Stimulated activated CD4-positive, alpha-beta T cell treated with anti-CD3 and anti-CD28 coated beads, Interleukin-1b, Interleukin-23, amount 100 ng/mL, for 4 hours (primary cell): ENCODE measurements around the gene PANX1.
"Not testable (repeated sequence)": the region's sequence is repeated elsewhere in the genome, so short reads cannot be mapped to it uniquely, and the experiment has no call there.

ENCODE experiments used
- DNase-seq, 2 donors: peaks; one replicate each; pipeline ENCODE4 v3.0.0-alpha.2; 2020; ENCODE audit warnings: low read depth in 2 of 2

Gene PANX1

GRCh38 chr11:94128746-94129511 is at the start of gene PANX1:
Gene PANX1, plus strand, starts transcription at chr11:94128841. Its CDS starts 472 bp downstream, at chr11:94129313.
- peak; percentile 51 to 63 for DNase-seq

GRCh38 chr11:94084164-94084563 is 44.5 kb upstream of the PANX1 start:
- DNase-seq: no peak

GRCh38 chr11:94088906-94089305 is 39.7 kb upstream of the PANX1 start:
- DNase-seq: no peak

- DNase-seq: no peak
Observed at GRCh38 chr11:94089341-94089740, 39.3 kb upstream of the PANX1 start.

GRCh38 chr11:94090401-94090800 is 38.2 kb upstream of the PANX1 start:
- no peak for DNase-seq

- DNase-seq: no peak
Observed at GRCh38 chr11:94091091-94091490, 37.5 kb upstream of the PANX1 start.

- DNase-seq: no peak
Observed at GRCh38 chr11:94100253-94100652, 28.4 kb upstream of the PANX1 start.

- DNase-seq: no peak
Observed at GRCh38 chr11:94103471-94103870, 25.2 kb upstream of the PANX1 start.

- DNase-seq: no peak
Observed at GRCh38 chr11:94104734-94105133, 23.9 kb upstream of the PANX1 start.

- DNase-seq: no peak
Observed at GRCh38 chr11:94106716-94107115, 21.9 kb upstream of the PANX1 start.

GRCh38 chr11:94107363-94107762 is 21.3 kb upstream of the PANX1 start:
- DNase-seq: no peak

GRCh38 chr11:94111241-94111640 is 17.4 kb upstream of the PANX1 start:
- no peak for DNase-seq

GRCh38 chr11:94111660-94112059 is 17.0 kb upstream of the PANX1 start:
- no peak for DNase-seq

- no peak for DNase-seq
Observed at GRCh38 chr11:94112206-94112953, 16.3 kb upstream of the PANX1 start.

GRCh38 chr11:94117197-94117574 is 11.5 kb upstream of the PANX1 start:
- no peak for DNase-seq

GRCh38 chr11:94117871-94118270 is 10.8 kb upstream of the PANX1 start:
- DNase-seq: no peak

GRCh38 chr11:94119676-94120075 is 9.0 kb upstream of the PANX1 start:
- DNase-seq: not testable (repeated sequence)

GRCh38 chr11:94120516-94120915 is 8.1 kb upstream of the PANX1 start:
- not testable (repeated sequence) for DNase-seq

GRCh38 chr11:94120946-94121345 is 7.7 kb upstream of the PANX1 start:
- no peak for DNase-seq

- no peak for DNase-seq
Observed at GRCh38 chr11:94125407-94126115, 3.1 kb upstream of the PANX1 start.

- DNase-seq: no peak
Observed at GRCh38 chr11:94127638-94128037, 1.0 kb upstream of the PANX1 start.

- no peak for DNase-seq
Observed at GRCh38 chr11:94128291-94128745, 323 bp upstream of the PANX1 start.
